B cell (primary cell): Measurements from ENCODE around the gene IL4R. TPM values are rescaled to one million over a fixed set of nuclear protein-coding genes. Genes with fewer than 3 reads are reported as not detected.

Source experiments
- ATAC-seq: fragments of 200-7000 bp; cut with Tn5 transposase; one replicate; pipeline ENCODE4 v1.10.0; 2021; ENCODE audit warnings: low read depth, mild to moderate bottlenecking, moderate number of reproducible peaks, moderate library complexity
- CTCF ChIA-PET: fragments of 350-600 bp; sonication (Branson Sonifier 250); formaldehyde crosslinking; loops from one replicate; lab custom pipeline; 2021; ENCODE audit warnings: antibody characterized with exemption, inconsistent platforms; lab: Charles Lee
- POLR2A ChIA-PET: fragments of 350-600 bp; sonication (Branson Sonifier 250); formaldehyde crosslinking; loops from one replicate; lab custom pipeline; 2021; ENCODE audit warnings: antibody characterized with exemption; lab: Charles Lee
- DNase-seq: peaks from one replicate; pipeline ENCODE4 v3.0.0; 2013
- H2AFZ ChIP-seq: 2 replicates; pipeline ENCODE4 v1.6.1; 2012; ENCODE audit warnings: mild to moderate bottlenecking, low read depth, low read length; ENCODE audit not compliant: insufficient read depth, poor library complexity, severe bottlenecking
- H3K27ac ChIP-seq, 2 donors: 1 replicate in 1 of 2; 2 replicates in 1 of 2; pipeline ENCODE4 v1.5.1; 2012 to 2013; ENCODE audit warnings: low read length in 2 of 2, mild to moderate bottlenecking in 2 of 2, moderate library complexity in 1 of 2
- H3K27me3 ChIP-seq, 4 experiments: fragments of 200-600 bp in 1 of 4; sonication (generic) in 1 of 4; replicated peaks in 1 of 4; 1 replicate in 2 of 4; 2 replicates in 2 of 4; pipeline versions ENCODE4 v1.6.1 to v1.7.0; 2013 to 2016; ENCODE audit warnings: low read length in 3 of 4, mild to moderate bottlenecking in 2 of 4, mixed read lengths in 1 of 4, moderate library complexity in 1 of 4; ENCODE audit not compliant: insufficient read depth in 4 of 4, control insufficient read depth in 3 of 4; ENCODE audit errors: control extremely low read depth in 1 of 4
- H3K36me3 ChIP-seq, 2 experiments: replicated peaks in 1 of 2; 1 replicate in 1 of 2; 2 replicates in 1 of 2; pipeline versions ENCODE4 v1.6.1 to v1.7.1; 2013; ENCODE audit warnings: low read length in 1 of 2; ENCODE audit not compliant: insufficient read depth in 2 of 2, control insufficient read depth in 1 of 2; ENCODE audit errors: control extremely low read depth in 1 of 2, extremely low read depth in 1 of 2
- H3K4me1 ChIP-seq, 2 donors: fragments of 200-600 bp in 1 of 2; sonication (generic) in 1 of 2; 1 replicate in 1 of 2; 2 replicates in 1 of 2; pipeline versions ENCODE4 v1.5.1 to v1.6.1; 2013 to 2017; ENCODE audit warnings: low read length in 2 of 2; ENCODE audit not compliant: control insufficient read depth in 2 of 2, insufficient read depth in 2 of 2
- H3K4me2 ChIP-seq: replicated peaks from 2 replicates; pipeline ENCODE3; 2012; ENCODE audit warnings: mild to moderate bottlenecking, low read depth, low read length; ENCODE audit not compliant: poor library complexity, severe bottlenecking
- H3K4me3 ChIP-seq, 5 experiments: fragments of 200-600 bp in 1 of 5; sonication (generic) in 1 of 5; 1 replicate in 3 of 5; 2 replicates in 2 of 5; pipeline versions ENCODE4 v1.5.1 to v1.7.0; 2011 to 2016; ENCODE audit warnings: low read length in 4 of 5, mild to moderate bottlenecking in 4 of 5, low read depth in 2 of 5, control low read depth in 1 of 5, moderate library complexity in 1 of 5; ENCODE audit not compliant: insufficient read depth in 1 of 5; ENCODE audit errors: control extremely low read depth in 1 of 5, extremely low read depth in 1 of 5
- H3K79me2 ChIP-seq: fragments of 200-600 bp; sonication (generic); one replicate; pipeline ENCODE4 v1.6.0; 2016; ENCODE audit warnings: low read length; ENCODE audit not compliant: control insufficient read depth, insufficient read depth
- H3K9ac ChIP-seq: fragments of 200-600 bp; sonication (generic); 2 replicates; pipeline ENCODE4 v1.6.1; 2017; ENCODE audit warnings: mild to moderate bottlenecking, low read length, moderate library complexity
- H3K9me3 ChIP-seq, 3 donors: one replicate each; pipeline versions ENCODE4 v1.6.1 to v1.7.1; 2013; ENCODE audit warnings: low read length in 2 of 3; ENCODE audit not compliant: control insufficient read depth in 2 of 3, insufficient read depth in 1 of 3; ENCODE audit errors: control extremely low read depth in 1 of 3
- H4K20me1 ChIP-seq: 2 replicates; pipeline ENCODE4 v1.6.0; 2012; ENCODE audit warnings: mild to moderate bottlenecking, low read length; ENCODE audit not compliant: insufficient read depth, control insufficient read depth, poor library complexity, severe bottlenecking
- H3K27ac Mint-ChIP-seq: one replicate; pipeline ENCODE4 v1.8.0; 2021; ENCODE audit warnings: mixed read lengths
- H3K27me3 Mint-ChIP-seq: one replicate; pipeline ENCODE4 v1.8.0; 2021; ENCODE audit warnings: mixed read lengths
- H3K4me1 Mint-ChIP-seq: one replicate; pipeline ENCODE4 v1.8.0; 2021; ENCODE audit warnings: mixed read lengths
- H3K4me3 Mint-ChIP-seq: one replicate; pipeline ENCODE4 v1.8.0; 2021; ENCODE audit warnings: mixed read lengths
- H3K9me3 Mint-ChIP-seq: one replicate; pipeline ENCODE4 v1.8.0; 2022; ENCODE audit warnings: mixed read lengths; ENCODE audit not compliant: insufficient read depth
- EZH2 ChIP-seq: IDR thresholded peaks from 2 replicates; pipeline ENCODE4 v1.6.1; 2012; ENCODE audit warnings: borderline replicate concordance, low read depth, mild to moderate bottlenecking, moderate library complexity, low read length; ENCODE audit not compliant: insufficient read depth, poor library complexity, severe bottlenecking
- WGBS: methylation state at CpG from one replicate; pipeline ENCODE4 v1.1.5; 2013; ENCODE audit warnings: missing lambda C conversion rate; ENCODE audit not compliant: insufficient coverage; 5-methylcytosine and 5-hydroxymethylcytosine counted together
- intact Hi-C: fragments of 100-400 bp; cut with micrococcal nuclease; formaldehyde crosslinking; loops from one replicate; pipeline ENCODE4 v1.10.0; 2022
- polyA plus RNA-seq: library from polyadenylated mRNA; depleted of rRNA; stranded (reverse); fragments of >200 nt; gene quantifications from 2 replicates; pipeline ENCODE4 v1.2.3, GENCODE V29; 2012
- total RNA-seq, 2 donors: library from RNA; stranded (reverse); fragments of 120-200 nt in 1 of 2; gene quantifications; 1 replicate in 1 of 2; 2 replicates in 1 of 2; pipeline versions ENCODE4 v1.2.3 to v1.2.4, GENCODE V29; 2013 to 2022
- TF ChIP-seq, protein P1 (sequence below): fragments of 200-600 bp; IDR thresholded peaks from one replicate; pipeline ENCODE4 v1.8.0; 2022; ENCODE audit warnings: antibody characterized with exemption, mild to moderate bottlenecking

Gene IL4R
- total and polyA plus RNA-seq, 2 donors (not counting 1 experiment from before 2014, with no cell fraction given): 311 to 966 TPM

DNA sequence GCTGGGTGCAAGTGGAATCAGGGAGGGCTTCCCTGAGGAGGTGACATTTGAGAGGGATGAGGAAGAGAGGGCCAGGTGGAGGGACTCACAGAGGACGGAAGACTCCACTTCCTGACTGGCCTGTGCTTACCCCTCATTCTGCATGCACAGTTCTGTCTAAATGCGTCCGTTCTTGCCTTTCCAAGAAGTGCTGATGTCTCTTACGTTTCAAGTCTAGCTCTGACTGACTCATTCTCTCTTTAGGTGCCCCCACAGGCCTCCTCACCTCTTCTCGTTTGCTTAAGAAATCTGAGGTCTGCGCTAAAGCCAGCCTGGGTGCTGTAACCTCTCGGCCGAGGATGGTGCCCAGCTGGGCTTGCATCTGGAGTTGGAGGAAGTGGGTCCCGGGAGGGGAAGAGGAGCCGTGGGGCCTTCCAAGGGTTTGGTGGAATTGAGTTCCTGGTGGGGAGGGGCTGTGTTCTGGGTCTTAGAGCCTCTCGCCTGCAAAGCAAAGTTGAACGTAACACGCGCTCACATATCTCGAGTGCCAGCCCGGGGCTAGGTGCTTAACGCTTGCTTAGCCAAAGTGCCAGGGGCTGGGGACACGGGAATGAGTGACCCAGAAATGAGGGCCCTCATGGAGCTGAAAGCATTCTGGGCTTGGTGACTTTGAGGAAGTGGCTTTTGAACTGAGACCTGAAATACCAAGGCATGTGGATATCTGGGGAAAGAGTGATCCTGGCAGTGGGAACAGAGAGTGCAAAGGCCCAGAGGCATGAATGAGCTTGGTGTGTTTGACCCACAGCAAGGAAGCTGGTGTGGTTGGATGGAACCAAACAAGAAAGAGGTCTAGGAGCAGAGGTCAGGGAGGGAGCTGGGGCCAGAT lies 4.8 kb downstream of the IL4R start:
- Mint-ChIP-seq H3K4me1 (peaks cover 81% of the 10 kb centered on the region), H3K27ac (peak overlapping the region; percentile 88), H3K9me3 (no peaks in the 10 kb centered on the region), H3K27me3 (no peaks in the 10 kb centered on the region), H3K4me3 (peak overlapping the region; percentile 98)
- WGBS: 8% methylated on average over 18 of the region's 18 CpGs
- ChIA-PET CTCF (interaction anchor here (0.8 to 13.3 kb wide), 12 partner anchors 18 to 139 kb away, joined by 3 to 172 read pairs (median 4); partner anchors contain the start of gene KDM8), POLR2A (interaction anchor here (0.5 to 1.6 kb wide), 8 partner anchors 22 to 115 kb away, joined by 3 to 7 read pairs (median 4); partner anchors contain the start of gene KDM8)
- DNase-seq: peak; percentile 39
- H3K4me3 ChIP-seq: peak overlapping the region; percentile 40 to 98 (median 93)
- intact Hi-C loops: loop anchor here (2.0 to 10.0 kb wide), 3 partner anchors 48 to 86 kb away; partner anchors contain the start of genes IL21R and NSMCE1
- H3K4me1 ChIP-seq: peaks cover 68 to 84% of the 10 kb centered on the region in 2 donors
- H3K27ac ChIP-seq: peak overlapping the region; percentile 28 to 69
- peaks cover 0 to 61% of the 10 kb centered on the region in 2 experiments for H3K36me3 ChIP-seq
- H3K9me3 ChIP-seq: no peaks in the 10 kb centered on the region
- peak overlapping the region; percentile 98 for H3K9ac ChIP-seq
- TF ChIP-seq, protein P1, sequence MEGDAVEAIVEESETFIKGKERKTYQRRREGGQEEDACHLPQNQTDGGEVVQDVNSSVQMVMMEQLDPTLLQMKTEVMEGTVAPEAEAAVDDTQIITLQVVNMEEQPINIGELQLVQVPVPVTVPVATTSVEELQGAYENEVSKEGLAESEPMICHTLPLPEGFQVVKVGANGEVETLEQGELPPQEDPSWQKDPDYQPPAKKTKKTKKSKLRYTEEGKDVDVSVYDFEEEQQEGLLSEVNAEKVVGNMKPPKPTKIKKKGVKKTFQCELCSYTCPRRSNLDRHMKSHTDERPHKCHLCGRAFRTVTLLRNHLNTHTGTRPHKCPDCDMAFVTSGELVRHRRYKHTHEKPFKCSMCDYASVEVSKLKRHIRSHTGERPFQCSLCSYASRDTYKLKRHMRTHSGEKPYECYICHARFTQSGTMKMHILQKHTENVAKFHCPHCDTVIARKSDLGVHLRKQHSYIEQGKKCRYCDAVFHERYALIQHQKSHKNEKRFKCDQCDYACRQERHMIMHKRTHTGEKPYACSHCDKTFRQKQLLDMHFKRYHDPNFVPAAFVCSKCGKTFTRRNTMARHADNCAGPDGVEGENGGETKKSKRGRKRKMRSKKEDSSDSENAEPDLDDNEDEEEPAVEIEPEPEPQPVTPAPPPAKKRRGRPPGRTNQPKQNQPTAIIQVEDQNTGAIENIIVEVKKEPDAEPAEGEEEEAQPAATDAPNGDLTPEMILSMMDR: no peak
- no peak for TF ChIP-seq EZH2
- H3K79me2 ChIP-seq: peaks cover 99% of the 10 kb centered on the region
- H3K4me2 ChIP-seq: peak overlapping the region; percentile 88
- peak; percentile 52 for ATAC-seq
- peak overlapping the region; percentile 4 for H2AFZ ChIP-seq
- H4K20me1 ChIP-seq: peaks cover 94% of the 10 kb centered on the region
- H3K27me3 ChIP-seq: no peaks in the 10 kb centered on the region
